GM13976 (cell line): ENCODE data around the gene SNW1.

Experiments
- DNase-seq: peaks from one replicate; pipeline ENCODE4 v3.0.0; 2012; ENCODE audit warnings: low spot score
- in situ Hi-C: fragments of 300-500 bp; cut with MboI; formaldehyde crosslinking; loops from one replicate; pipeline ENCODE4 v1.12.0; 2022; ENCODE audit warnings: low sequenced_read_pairs, mixed read lengths, inconsistent platforms; ENCODE audit not compliant: unreplicated experiment
- TF ChIP-seq, protein P1 (sequence below): IDR thresholded peaks from 2 replicates; pipeline ENCODE4 v1.5.1; 2012; ENCODE audit warnings: borderline replicate concordance, mild to moderate bottlenecking; ENCODE audit not compliant: insufficient read depth; ENCODE audit errors: extremely low read depth, missing control alignments, control extremely low read depth

The SNW1 gene

GRCh38 chr14:77760381-77761204, at the start of gene SNW1:
SNW1 (minus strand) TSS chr14:77761156; CDS start chr14:77761127, 29 bp downstream.
- in situ Hi-C loops: no loop called here
- DNase-seq: peak; percentile 94
- TF ChIP-seq, protein P1, sequence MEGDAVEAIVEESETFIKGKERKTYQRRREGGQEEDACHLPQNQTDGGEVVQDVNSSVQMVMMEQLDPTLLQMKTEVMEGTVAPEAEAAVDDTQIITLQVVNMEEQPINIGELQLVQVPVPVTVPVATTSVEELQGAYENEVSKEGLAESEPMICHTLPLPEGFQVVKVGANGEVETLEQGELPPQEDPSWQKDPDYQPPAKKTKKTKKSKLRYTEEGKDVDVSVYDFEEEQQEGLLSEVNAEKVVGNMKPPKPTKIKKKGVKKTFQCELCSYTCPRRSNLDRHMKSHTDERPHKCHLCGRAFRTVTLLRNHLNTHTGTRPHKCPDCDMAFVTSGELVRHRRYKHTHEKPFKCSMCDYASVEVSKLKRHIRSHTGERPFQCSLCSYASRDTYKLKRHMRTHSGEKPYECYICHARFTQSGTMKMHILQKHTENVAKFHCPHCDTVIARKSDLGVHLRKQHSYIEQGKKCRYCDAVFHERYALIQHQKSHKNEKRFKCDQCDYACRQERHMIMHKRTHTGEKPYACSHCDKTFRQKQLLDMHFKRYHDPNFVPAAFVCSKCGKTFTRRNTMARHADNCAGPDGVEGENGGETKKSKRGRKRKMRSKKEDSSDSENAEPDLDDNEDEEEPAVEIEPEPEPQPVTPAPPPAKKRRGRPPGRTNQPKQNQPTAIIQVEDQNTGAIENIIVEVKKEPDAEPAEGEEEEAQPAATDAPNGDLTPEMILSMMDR: no peak

DNA sequence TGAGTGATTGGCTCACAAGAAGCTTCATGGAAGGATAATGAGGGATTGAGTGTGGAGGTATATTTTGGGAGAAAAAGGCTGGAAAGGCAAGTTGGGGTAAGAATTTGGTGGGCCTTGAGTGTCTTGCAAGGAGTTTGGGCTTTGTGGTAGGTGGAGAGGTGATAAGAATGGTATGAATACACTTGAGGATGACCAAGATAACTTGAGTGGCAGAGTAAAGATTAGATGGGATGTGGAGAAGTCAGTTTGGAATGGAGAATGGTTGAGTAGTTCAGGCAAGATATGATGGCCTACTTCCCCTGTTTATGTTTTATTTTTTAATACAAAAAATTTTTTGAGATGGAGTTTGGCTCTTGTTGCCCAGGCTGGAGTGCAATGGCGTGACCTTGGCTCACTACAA, 48.1 kb upstream of the SNW1 start:
- TF ChIP-seq, protein P1: no peak
- in situ Hi-C loops: loop anchor here (25.0 kb wide), 1 partner anchor 347 kb away; the partner anchor contains the start of genes AHSA1 and VIPAS39
- DNase-seq: no peak

- TF ChIP-seq, protein P1: no peak
- in situ Hi-C loops: loop anchor here (25.0 kb wide), 1 partner anchor 346 kb away; the partner anchor contains the start of genes AHSA1 and VIPAS39
- no peak for DNase-seq
Measured at GRCh38 chr14:77808250-77808649, 47.3 kb upstream of the SNW1 start.

GRCh38 chr14:77805706-77806105, 44.8 kb upstream of the SNW1 start:
- DNase-seq: no peak
- in situ Hi-C loops: loop anchor here (25.0 kb wide), 1 partner anchor 343 kb away; the partner anchor contains the start of genes AHSA1 and VIPAS39
- TF ChIP-seq, protein P1: no peak

GRCh38 chr14:77804592-77804991, 43.6 kb upstream of the SNW1 start:
- peak; percentile 59 for DNase-seq
- TF ChIP-seq, protein P1: peak; percentile 48
- in situ Hi-C loops: loop anchor here (25.0 kb wide), 1 partner anchor 342 kb away; the partner anchor contains the start of genes AHSA1 and VIPAS39

DNA sequence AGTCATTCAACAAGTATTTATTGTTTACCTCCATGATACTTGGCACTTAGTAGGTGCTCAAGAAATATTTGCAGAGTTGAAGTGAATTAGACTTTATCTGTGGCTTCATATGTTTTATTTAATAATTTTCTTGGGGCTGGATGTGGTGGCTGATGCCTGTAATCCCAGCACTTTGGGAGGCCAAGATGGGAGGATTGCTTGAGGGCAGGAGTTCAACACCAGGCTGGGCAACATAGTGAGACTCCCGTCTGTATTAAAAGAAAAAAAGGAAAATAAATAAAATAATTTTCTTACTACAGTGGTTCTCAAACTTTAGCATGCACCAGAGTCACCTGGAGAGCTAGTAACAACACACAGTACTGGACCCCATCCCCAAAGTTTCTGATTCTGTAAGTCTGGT, 39.9 kb upstream of the SNW1 start:
- no peak for DNase-seq
- in situ Hi-C loops: loop anchor here (25.0 kb wide), 1 partner anchor 339 kb away; the partner anchor contains the start of genes AHSA1 and VIPAS39
- TF ChIP-seq, protein P1: no peak
